Middle frontal gyrus (tissue), 1 donor: ENCODE results near the gene RHOBTB3.

Source experiments
- DNase-seq: peaks from one replicate; pipeline ENCODE4 v3.0.0-alpha.2; 2015; ENCODE audit warnings: low spot score; ENCODE audit errors: extremely low spot score

RHOBTB3 gene

GRCh38 chr5:95730011-95730700, 980 bp upstream of the RHOBTB3 start:
- DNase-seq = no peak

GRCh38 chr5:95731571-95732554, 727 bp downstream of the RHOBTB3 start:
- DNase-seq = no peak

GRCh38 chr5:95733107-95733665, 2.0 kb downstream of the RHOBTB3 start:
- no peak for DNase-seq

DNA sequence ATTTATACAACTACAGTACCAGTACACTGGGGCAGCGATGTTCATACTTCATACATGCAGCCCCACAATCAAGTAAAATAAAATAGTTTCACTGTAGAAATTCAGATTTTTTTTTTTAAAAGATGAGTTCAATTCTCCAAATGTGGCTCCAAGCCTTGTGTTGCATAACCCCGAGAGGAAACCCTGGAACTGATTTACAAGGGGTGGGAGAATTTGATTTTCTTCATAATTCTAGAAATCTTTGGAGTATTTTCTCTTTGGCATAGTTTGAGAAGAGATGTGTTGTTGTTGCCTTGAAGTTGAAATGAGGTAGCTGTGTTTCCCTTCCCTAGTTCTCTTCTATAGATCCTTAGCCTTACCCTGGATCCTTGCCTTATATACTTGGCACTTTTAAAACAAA, 3.1 kb downstream of the RHOBTB3 start:
- no peak for DNase-seq

DNA sequence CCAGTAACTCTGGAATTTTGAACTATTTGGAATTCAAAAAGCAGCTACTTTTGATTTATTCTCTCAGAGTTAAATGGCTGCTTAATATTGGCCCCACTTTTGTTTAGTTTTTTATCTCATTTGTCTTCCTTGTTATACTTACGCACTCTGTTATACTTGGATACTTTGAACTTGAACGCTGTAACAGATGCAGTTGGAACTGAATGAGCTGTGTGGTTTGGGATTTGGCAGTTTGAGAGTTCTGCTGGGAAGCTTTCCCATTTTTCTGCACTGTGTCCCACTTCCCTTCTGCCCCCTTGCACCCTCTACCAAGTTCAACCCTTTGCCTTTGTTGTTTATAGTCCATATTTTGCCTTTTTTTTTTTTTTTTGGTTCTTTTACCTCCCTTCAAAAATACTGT, 3.8 kb downstream of the RHOBTB3 start:
- DNase-seq = no peak

DNA sequence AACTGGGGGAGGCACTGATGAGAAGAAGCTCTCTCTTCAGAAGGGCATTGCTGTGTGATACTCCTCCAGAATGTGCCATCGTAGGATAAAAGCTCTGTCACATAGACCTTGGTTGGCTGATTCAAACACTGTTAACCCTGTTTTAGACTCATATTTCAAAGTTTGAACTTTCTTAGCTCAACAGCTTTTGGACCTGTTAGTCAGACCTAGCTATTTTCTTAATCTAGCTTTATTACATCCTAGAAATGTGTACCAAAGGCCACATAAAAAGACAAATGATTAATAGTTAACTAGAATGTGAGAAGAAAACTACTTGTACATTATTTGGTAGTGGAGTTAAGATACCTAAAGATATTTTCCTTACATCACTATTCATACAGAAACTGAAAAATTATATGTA, 4.3 kb downstream of the RHOBTB3 start:
- no peak for DNase-seq

- no peak for DNase-seq
Measured at GRCh38 chr5:95738072-95738471, 6.9 kb downstream of the RHOBTB3 start.

- no peak for DNase-seq
Measured at GRCh38 chr5:95738834-95739233, 7.7 kb downstream of the RHOBTB3 start.

DNA sequence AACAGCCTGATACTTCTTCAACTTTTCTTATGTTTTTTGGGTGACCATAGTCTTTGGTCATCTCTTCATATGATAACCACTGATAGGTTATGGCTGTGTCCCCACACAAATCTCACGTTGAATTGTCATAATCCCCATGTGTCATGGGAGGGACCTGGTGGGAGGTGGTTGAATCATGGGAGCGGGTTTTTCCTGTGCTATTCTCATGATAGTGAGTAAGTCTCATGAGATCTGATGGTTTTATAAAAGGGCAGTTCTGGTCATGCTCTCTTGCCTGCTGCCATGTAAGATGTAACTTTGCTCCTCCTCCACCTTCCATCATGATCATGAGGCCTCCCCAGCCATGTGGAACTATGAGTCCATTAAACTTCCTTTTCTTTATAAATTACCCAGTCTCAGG, 8.7 kb downstream of the RHOBTB3 start:
- DNase-seq = no peak

GRCh38 chr5:95741458-95741857, 10.3 kb downstream of the RHOBTB3 start:
- no peak for DNase-seq

GRCh38 chr5:95743232-95743631, 12.1 kb downstream of the RHOBTB3 start:
- DNase-seq = no peak

DNA sequence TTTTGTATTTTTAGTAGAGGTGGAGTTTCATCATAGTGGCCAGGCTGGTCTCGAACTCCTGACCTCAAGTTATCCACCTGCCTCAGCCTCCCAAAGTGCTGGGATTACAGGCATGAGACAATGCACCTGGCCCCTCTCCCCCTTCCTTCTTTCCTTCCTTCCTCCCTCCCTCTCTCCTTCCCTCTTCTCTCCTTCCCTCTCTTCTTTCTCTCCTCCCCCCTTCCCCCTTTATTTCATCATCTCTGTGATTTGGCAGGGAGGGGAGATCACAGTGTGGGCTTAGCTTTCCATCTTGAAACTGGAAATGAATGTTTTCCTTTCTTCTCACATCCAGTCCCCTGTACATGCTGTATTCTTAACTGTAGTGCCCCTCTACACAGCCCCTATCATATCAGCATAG, 12.7 kb downstream of the RHOBTB3 start:
- no peak for DNase-seq

DNA sequence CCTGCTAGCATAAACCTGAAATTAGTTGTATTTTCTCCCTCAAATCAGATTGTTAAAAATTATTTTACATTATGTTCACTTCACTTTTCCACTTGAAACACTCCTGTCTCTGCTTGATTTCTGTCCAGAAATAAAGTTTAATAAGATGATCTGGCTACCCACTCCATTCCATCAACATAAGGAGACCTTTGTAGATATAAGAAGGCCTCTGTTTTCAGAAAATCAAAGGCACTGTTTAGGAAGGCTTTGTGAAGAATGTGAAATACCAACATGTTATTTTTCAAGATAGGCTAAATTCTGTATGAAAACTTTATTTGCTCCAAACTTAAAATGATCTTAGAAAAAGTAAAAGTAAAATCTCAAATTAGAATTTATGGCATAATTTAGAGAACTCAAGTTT, 15.1 kb downstream of the RHOBTB3 start:
- DNase-seq = no peak

GRCh38 chr5:95746722-95747679, 15.9 kb downstream of the RHOBTB3 start:
- no peak for DNase-seq

DNA sequence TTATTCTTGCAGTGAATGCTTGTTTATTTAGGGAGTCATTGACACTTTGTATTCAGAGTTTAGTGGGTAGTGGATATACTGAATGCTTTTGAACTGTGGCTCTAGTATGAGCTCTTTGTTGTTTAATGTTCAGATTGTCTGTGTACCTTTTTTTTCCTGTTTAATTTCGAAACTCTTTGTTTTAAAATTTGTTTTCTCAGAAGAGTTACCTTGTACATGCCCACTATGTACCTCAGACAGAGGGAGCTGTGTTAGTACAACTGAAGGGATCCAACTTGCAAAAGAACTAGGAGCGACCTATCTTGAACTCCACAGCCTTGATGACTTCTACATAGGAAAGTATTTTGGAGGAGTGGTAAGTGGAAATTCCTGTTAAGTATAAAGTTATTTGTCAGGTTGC, 17.0 kb downstream of the RHOBTB3 start:
- no peak for DNase-seq

DNA sequence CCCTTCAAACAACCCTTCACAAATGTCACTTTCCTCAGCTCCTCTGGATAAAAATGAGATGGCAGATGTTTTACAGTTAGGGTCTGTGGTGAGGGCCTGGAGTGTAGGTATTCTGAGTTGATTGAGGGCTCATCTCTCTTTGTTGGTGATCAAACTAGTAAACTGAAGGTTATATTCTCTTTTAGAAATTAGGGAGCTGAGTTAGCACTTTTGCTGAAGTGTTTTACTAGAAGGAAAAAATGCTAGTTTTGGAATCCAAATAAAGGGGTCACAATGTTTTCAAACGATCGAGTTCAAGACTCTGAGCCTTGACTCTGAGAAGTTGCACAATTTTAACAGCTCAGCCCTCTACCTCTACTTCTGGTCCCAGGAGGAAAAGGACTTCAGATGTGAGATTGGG, 23.4 kb downstream of the RHOBTB3 start:
- no peak for DNase-seq

DNA sequence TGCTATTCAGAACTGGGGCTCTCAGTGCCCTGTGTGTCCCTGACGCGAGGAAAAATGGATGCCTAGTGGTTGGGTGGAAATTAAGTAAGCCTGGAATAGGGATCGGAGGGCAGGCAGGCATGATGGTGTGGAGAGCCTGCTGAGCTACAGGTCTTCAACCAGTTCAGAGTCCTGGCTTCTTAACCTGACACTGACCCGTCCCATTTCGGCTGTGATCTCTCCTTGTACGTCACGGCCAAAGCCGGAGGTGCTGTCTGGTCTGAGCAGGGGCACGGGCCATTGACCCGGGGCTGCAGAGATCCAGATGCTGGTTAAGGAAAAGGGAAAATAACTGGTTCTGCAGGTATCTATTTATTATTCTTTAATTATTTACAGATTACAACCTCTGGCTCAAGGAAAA, 27.9 kb downstream of the RHOBTB3 start:
- DNase-seq = no peak

GRCh38 chr5:95759634-95760033, 28.5 kb downstream of the RHOBTB3 start:
- DNase-seq = no peak

DNA sequence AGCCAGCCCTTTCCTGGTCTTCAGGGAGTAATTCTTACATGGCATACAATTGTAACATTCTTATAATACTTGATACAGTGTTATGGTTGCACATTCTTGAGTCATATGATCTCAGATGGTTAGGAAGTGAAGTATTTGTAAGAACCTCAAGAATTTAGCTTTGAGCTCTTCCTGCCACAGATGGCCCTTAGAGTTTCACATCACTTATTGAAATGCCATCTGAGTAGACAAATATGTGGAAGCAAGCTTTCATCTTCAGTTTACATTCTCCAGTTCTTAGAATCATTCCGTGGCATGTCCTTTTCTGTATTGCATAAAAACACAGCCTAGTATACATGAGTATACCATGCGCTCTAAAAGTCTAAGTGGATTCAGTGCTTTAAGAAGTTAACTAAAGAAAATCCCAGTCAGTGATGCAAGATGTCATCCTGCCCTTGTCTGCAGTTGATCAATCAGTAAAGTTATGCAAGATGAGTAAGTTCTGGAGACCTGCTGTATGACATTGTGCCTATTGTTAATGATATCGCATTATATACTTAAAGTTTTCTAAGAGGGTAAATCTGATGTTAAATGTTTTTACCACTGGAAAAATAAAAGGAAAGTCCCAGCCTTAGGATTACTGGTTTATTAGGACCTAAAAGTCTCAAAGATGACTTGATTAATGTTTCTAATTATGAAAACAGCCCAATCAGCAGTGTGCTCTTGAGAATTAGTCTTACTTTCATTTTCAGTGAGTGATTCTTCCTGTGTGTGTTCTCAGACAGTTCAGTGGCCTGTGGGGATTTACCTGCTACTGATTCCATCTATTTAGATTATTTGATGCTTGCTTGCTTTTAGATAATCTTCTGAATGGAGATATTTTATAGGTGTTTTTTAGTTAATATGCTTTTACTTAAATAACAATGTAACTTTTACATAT, 29.4 kb downstream of the RHOBTB3 start:
- DNase-seq = no peak
